GM21717 (cell line): ENCODE data around the gene ISCU.
"Not testable (repeated sequence)": the region's sequence is repeated elsewhere in the genome, so short reads cannot be mapped to it uniquely, and the experiment has no call there.

ENCODE experiments used
- ATAC-seq: cut with Tn5 transposase; IDR thresholded peaks from one replicate; pipeline ENCODE4 v1.9.1; 2021; ENCODE audit warnings: mild to moderate bottlenecking, moderate library complexity; ENCODE audit not compliant: unreplicated experiment

Gene ISCU

GRCh38 chr12:108616359-108616758 is 54.0 kb downstream of the ISCU start:
- no peak for ATAC-seq

- ATAC-seq: peak; percentile 81
Measured at GRCh38 chr12:108616941-108617858, 54.8 kb downstream of the ISCU start.

- ATAC-seq: no peak
Measured at GRCh38 chr12:108618079-108618952, 55.9 kb downstream of the ISCU start.

- ATAC-seq: not testable (repeated sequence)
Measured at GRCh38 chr12:108618953-108619274, 56.5 kb downstream of the ISCU start.
